MM.1S (cell line): Measurements from ENCODE around the gene FBXW5.

Experiments used
- CTCF ChIP-seq: fragments of 300-600 bp; sonication (generic); IDR thresholded peaks from 2 replicates; pipeline ENCODE4 v1.5.1; 2016; ENCODE audit warnings: antibody characterized with exemption, low read length, mixed read lengths
- EZH2 ChIP-seq: fragments of 300-600 bp; sonication (generic); optimal IDR thresholded peaks from 2 replicates; pipeline ENCODE3; 2017; ENCODE audit warnings: low read depth, mild to moderate bottlenecking, antibody characterized with exemption, low read length, mixed read lengths

- TF ChIP-seq CTCF, result no peak
- TF ChIP-seq EZH2, result no peak
These were observed 10.3 kb downstream of the FBXW5 start for GRCh38 chr9:136934277-136934676.
